ENCODE results near the gene HYOU1. TPM values are rescaled to one million over a fixed set of nuclear protein-coding genes. Genes with fewer than 3 reads are reported as not detected.

The HYOU1 gene
- total RNA-seq, 1 donor from 2014 or later = 185 TPM

- H3K9me3 Mint-ChIP-seq = no peaks in the 10 kb centered on the region
- TF ChIP-seq CTCF (conservative IDR thresholded peaks at IDR 0.05) = no peak
- H3K4me1 Mint-ChIP-seq (ENCODE audit: unreplicated experiment) = no peaks in the 10 kb centered on the region
- H3K27ac Mint-ChIP-seq = no peak overlapping the region
- H3K4me3 Mint-ChIP-seq = no peak overlapping the region
- H3K27me3 Mint-ChIP-seq = no peaks in the 10 kb centered on the region
- DNase-seq (ENCODE audit: extremely low spot score, unreplicated experiment) = no peak
- peaks cover 7% of the 10 kb centered on the region for H3K36me3 Mint-ChIP-seq
Measured at GRCh38 chr11:119078675-119079420, 21.8 kb upstream of the HYOU1 start.

DNA sequence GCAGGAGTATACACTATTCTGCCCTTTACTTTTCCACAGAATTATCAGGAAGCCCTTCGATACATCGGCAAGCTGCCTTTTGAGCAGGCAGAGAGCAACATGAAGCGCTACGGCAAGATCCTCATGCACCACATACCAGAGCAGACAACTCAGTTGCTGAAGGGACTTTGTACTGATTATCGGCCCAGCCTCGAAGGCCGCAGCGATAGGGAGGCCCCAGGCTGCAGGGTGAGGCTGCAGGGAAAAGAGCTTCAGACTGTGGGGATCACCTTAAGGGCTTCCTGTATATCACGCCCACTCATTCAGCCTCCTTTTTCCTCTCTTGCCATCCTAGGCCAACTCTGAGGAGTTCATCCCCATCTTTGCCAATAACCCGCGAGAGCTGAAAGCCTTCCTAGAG, 20.8 kb upstream of the HYOU1 start:
- no peak overlapping the region for H3K4me3 Mint-ChIP-seq
- H3K36me3 Mint-ChIP-seq = peaks cover 13% of the 10 kb centered on the region
- DNase-seq (ENCODE audit: extremely low spot score, unreplicated experiment) = no peak
- no peaks in the 10 kb centered on the region for H3K4me1 Mint-ChIP-seq (ENCODE audit: unreplicated experiment)
- H3K9me3 Mint-ChIP-seq = no peaks in the 10 kb centered on the region
- H3K27me3 Mint-ChIP-seq = no peaks in the 10 kb centered on the region
- no peak overlapping the region for H3K27ac Mint-ChIP-seq
- TF ChIP-seq CTCF (conservative IDR thresholded peaks at IDR 0.05) = no peak

GRCh38 chr11:119067371-119068222, 10.6 kb upstream of the HYOU1 start, which contains the start of gene VPS11:
TSS of gene VPS11 (plus strand) at chr11:119067818. CDS start at chr11:119067824, 6 bp downstream.
- H3K4me3 Mint-ChIP-seq = peak within 1 kb of the TSS; percentile 97
- no peaks in the 10 kb centered on the region for H3K9me3 Mint-ChIP-seq
- peaks cover 9% of the 10 kb centered on the region for H3K4me1 Mint-ChIP-seq (ENCODE audit: unreplicated experiment)
- DNase-seq (ENCODE audit: extremely low spot score, unreplicated experiment) = peak; percentile 97
- H3K27me3 Mint-ChIP-seq = no peaks in the 10 kb centered on the region
- peak within 1 kb of the TSS; percentile 92 for H3K27ac Mint-ChIP-seq
- no peak for TF ChIP-seq CTCF (conservative IDR thresholded peaks at IDR 0.05)
- H3K36me3 Mint-ChIP-seq = peaks cover 8% of the 10 kb centered on the region

DNA sequence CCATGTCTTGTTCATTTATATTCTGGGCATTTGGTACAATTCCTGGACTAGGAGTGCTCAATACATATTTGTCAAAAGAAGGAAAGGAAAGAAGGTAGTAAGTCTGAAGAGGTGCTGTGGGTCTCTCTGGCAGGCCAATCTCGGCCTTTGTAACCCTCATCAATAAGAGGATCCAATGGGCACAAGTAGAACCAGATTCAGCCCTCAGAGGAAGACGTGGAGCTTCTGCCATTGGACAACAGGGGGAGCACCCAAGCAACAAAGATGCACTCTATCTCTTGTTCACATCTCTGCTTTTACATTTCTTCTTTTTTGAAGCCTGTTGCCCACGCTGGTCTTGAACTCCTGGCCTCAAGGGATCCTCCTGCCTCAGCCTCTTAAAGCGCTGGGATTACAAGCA, 8.4 kb upstream of the HYOU1 start:
- Mint-ChIP-seq H3K27ac (no peak overlapping the region), H3K9me3 (no peaks in the 10 kb centered on the region), H3K27me3 (no peaks in the 10 kb centered on the region), H3K4me1 (ENCODE audit: unreplicated experiment) (peaks cover 9% of the 10 kb centered on the region), H3K4me3 (peak overlapping the region; percentile 59), H3K36me3 (peaks cover 8% of the 10 kb centered on the region)
- no peak for DNase-seq (ENCODE audit: extremely low spot score, unreplicated experiment)
- peak; percentile 62 for TF ChIP-seq CTCF (conservative IDR thresholded peaks at IDR 0.05)

DNA sequence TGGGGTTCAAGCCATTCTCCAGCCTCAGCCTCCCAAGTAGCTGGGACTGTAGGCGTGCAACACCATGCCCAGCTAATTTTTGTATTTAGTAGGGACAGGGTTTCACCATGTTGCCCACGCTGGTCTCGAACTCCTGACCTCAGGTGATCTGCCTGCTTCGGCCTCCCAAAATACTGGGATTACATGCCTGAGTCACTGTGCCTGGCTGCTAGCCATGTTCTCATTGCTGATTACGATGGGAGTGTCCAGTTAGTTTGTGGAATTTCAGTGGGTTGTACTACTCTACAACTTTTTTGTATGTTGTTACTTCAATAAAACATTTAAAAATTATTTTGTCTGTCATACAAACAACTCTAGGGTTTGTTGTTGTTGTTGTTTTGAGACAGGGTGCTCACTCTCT, 5.8 kb upstream of the HYOU1 start:
- Mint-ChIP-seq H3K36me3 (no peaks in the 10 kb centered on the region), H3K27ac (no peak overlapping the region), H3K9me3 (no peaks in the 10 kb centered on the region), H3K4me1 (ENCODE audit: unreplicated experiment) (peaks cover 13% of the 10 kb centered on the region), H3K27me3 (no peaks in the 10 kb centered on the region), H3K4me3 (no peak overlapping the region)
- DNase-seq (ENCODE audit: extremely low spot score, unreplicated experiment) = no peak
- TF ChIP-seq CTCF (conservative IDR thresholded peaks at IDR 0.05) = no peak
